NCI-H1436 (cell line): ENCODE measurements around the gene ITIH1.

ENCODE experiments used
- DNase-seq: peaks from one replicate; lab custom pipeline; 2025; lab: John Stamatoyannopoulos, UW

Gene ITIH1

GRCh38 chr3:52813810-52814209 lies 36.4 kb downstream of the ITIH1 start:
- no peak for DNase-seq

- DNase-seq = no peak
Observed at GRCh38 chr3:52816199-52816598, 38.8 kb downstream of the ITIH1 start.

GRCh38 chr3:52816654-52817053 lies 39.3 kb downstream of the ITIH1 start:
- no peak for DNase-seq

GRCh38 chr3:52817221-52817620 lies 39.8 kb downstream of the ITIH1 start:
- DNase-seq = no peak

- DNase-seq = no peak
Observed at GRCh38 chr3:52817860-52818259, 40.5 kb downstream of the ITIH1 start.

- DNase-seq = no peak
Observed at GRCh38 chr3:52819936-52820335, 42.5 kb downstream of the ITIH1 start.

GRCh38 chr3:52820736-52821135 lies 43.3 kb downstream of the ITIH1 start:
- no peak for DNase-seq

- DNase-seq = no peak
Observed at GRCh38 chr3:52822363-52822762, 45.0 kb downstream of the ITIH1 start.

- no peak for DNase-seq
Observed at GRCh38 chr3:52824037-52824436, 46.6 kb downstream of the ITIH1 start.

GRCh38 chr3:52827441-52827840 lies 50.0 kb downstream of the ITIH1 start:
- DNase-seq = no peak

GRCh38 chr3:52827866-52828376 lies 50.5 kb downstream of the ITIH1 start:
- no peak for DNase-seq

- DNase-seq = no peak
Observed at GRCh38 chr3:52829482-52829881, 52.1 kb downstream of the ITIH1 start.

- DNase-seq = no peak
Observed at GRCh38 chr3:52829906-52830463, 52.6 kb downstream of the ITIH1 start.

- DNase-seq = no peak
Observed at GRCh38 chr3:52830535-52831258, 53.3 kb downstream of the ITIH1 start, which contains the start of gene ITIH4. Gene ITIH4 (minus strand): TSS chr3:52830672. CDS start chr3:52830642, 30 bp downstream.

GRCh38 chr3:52831500-52832301 lies 54.3 kb downstream of the ITIH1 start:
- no peak for DNase-seq

- DNase-seq = no peak
Observed at GRCh38 chr3:52833202-52833601, 55.8 kb downstream of the ITIH1 start.

GRCh38 chr3:52834871-52835501 lies 57.6 kb downstream of the ITIH1 start, which contains the start of gene MUSTN1:
Gene MUSTN1 (minus strand): TSS chr3:52835019. CDS start chr3:52834948, 71 bp downstream.
- DNase-seq = no peak

- no peak for DNase-seq
Observed at GRCh38 chr3:52835766-52836470, 58.5 kb downstream of the ITIH1 start.

- DNase-seq = no peak
Observed at GRCh38 chr3:52836471-52836845, 59.1 kb downstream of the ITIH1 start.

GRCh38 chr3:52836986-52837385 lies 59.6 kb downstream of the ITIH1 start:
- no peak for DNase-seq

- DNase-seq = no peak
Observed at GRCh38 chr3:52838561-52839267, 61.3 kb downstream of the ITIH1 start.
